HG02642 (cell line): ENCODE data around the gene DNLZ.
"Not testable (repeated sequence)": the region's sequence is repeated elsewhere in the genome, so short reads cannot be mapped to it uniquely, and the experiment has no call there.

ENCODE experiments used
- ATAC-seq: cut with Tn5 transposase; IDR thresholded peaks from one replicate; pipeline ENCODE4 v1.9.1; 2021; ENCODE audit warnings: mild to moderate bottlenecking; ENCODE audit not compliant: unreplicated experiment, poor library complexity

The DNLZ gene

DNA sequence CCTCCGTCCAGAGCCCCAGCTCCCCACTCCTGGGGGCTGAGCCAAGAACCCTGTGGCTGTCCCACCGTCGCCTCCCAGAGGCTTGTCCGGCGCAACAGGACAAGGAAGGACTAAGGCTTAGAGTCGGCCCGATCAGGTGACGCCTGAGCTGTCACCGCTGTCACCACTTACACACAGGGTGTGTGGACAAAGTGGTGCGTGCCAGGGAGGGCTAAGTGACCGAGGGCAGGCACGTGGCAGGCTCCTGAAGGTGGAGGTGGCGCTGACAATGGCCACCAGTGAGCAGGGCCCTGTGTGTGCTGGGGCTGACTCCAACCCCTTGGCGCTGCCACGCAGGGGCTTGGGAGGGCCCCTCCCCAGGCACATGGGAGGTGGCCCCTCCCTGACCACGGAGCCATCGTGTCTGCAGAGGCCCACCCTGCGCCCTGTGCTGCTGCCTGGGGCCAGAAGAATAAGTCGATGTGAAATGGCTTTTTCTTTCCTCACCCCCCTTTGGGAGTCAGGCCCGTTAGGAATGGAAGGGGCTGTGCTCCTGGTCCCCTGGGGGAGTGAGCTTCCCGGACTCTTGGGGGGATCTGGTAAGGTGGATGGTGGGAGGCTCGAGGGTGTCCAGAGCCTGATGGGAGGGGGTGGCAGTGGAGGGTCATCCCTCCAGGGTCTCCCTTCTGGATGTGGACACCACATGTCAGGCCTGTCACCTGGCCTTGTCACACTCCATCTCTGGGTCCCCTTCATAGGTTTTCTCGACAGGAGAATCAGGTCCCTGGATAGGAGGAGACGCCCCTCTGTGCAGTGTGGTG is 38.8 kb downstream of the DNLZ start:
- ATAC-seq: no peak

DNA sequence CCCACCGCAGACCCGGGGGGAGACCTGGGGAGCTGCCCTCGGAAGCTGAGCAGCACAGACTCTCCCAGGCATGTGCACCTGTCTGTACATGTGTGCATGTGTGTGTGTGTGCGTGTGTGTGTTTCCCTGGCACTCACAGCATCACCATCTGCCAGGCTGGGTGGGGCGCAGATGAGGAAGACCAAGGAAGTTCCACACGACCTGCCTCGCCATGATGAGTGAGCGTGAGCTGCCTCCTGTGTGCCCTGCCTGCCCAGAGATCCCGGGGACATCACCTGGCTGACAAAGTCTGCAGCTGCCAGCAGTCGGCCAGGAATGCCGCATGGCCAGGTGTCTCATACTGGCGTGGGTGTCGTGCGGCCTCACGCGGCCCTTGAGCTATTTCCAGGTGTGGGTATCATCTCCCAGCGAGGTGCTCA is 40.2 kb downstream of the DNLZ start:
- no peak for ATAC-seq

DNA sequence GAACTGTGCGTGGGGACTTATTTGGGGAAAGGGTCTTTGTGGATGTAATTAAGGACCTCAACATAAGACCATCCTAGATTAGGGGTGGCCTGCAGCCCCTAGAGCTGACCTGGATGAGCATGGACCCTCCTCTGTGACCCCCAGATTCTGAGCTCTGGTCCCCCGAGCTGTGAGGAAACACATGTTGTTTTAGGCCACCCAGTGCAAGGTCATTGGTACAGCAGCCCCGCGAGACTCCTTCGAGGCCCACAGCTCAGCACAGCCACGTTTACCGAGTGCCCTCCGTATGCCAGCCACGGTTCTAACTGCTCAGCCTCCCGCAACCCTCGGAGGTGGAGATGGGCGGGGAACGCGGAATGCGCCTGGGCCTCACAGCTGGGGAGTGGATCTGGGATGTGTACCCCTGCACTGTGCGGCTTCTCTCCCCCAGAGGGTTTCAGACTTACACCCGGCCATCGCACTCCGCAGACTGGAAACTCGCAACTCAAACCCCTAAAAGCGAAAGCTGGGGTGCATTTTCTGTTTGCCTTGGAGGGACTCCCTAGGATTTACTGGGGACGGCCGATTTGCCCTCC is 40.7 kb downstream of the DNLZ start:
- ATAC-seq: no peak

DNA sequence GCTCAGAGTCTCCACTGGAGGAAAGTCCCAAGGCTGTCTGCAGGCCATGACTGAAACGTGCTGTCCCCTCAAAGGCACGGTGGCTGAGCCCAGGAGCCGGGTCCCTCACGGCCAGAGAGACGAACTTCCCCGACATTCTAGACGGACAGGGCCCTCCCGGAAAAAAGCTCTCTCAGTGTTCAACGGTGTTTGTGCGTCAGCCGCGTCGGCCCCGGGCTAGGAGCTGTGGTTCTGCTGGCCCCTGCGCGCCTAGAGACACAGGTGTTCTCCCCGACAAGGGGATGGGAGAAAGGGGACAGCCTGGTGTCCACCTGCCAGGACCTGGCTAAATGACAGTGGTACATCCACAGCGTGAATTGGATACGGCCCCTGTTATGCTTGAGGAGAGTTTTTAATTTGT is 42.0 kb downstream of the DNLZ start:
- no peak for ATAC-seq

DNA sequence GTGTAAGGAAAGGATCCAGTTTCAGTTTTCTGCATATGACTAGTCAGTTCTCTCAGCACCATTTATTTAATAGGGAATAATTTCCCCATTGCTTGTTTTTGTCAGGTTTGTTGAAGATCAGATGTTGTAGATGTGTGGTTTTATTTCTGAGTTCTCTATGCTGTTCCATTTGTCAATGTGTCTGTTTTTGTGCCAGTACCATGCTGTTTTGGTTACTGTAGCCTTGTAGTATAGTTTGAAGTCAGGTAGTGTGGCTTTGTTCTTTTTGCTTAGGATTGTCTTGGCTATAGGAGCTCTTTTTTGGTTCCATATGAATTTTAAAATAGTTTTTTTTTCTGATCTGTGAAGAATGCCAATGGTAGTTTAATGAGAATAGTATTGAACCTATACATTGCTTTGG is 42.6 kb downstream of the DNLZ start:
- not testable (repeated sequence) for ATAC-seq

DNA sequence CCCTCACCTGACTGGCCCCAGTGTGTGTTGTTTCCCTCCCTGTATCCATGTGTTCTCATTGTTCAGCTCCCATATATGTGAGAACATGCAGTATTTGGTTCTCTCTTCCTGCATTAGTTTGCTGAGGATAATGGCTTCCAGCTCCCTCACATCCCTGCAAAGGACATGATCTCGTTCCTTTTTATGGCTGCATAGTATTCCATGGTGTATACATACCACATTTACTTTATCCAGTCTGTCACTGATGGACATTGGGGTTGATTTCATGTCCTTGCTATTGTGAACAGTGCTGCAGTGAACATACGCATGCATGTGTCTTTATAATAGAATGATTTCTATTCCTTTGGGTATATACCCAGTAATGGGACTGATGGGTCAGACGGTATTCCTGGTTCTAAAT is 43.6 kb downstream of the DNLZ start:
- ATAC-seq: not testable (repeated sequence)

DNA sequence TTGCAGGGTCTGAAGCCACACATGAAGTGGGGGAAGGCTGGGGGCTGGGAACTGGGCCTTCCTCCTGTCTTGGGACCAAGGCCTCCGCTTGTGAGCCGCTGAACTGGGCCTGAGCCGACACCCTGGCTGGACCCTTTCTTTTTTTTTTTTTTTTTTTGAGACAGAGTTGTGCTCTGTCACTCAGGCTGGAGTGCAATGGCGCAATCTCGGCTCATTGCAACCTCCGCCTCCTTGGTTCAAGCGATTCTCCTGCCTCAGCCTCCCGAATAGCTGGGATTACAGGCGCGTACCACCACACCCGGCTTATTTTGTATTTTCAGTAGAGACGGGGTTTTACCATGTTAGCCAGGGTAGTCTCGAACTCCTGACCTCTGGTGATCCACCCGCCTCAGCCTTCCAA is 44.3 kb downstream of the DNLZ start:
- not testable (repeated sequence) for ATAC-seq

DNA sequence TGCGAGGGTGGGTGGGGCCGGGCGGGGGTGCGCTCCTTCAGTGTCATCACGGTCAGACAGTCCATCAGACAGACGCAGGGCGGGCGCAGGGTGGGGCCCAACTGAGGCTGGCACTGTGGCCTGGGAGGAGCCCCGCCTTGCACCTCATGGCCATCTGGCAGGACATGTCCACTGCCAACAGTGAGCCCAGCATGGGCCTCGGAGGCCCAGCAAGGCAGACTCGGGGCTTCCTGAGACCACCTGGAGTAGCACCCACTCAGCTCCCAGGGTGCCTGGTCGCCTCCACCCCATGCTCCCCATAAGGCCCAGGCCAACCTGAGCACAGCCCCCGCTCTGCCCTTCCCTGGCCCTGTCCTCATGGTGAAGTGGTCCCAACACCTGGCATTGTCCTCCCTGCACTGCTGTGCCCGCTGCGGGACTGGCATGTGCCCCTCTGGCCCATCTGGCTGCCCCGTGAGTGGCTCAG is 44.7 kb downstream of the DNLZ start:
- ATAC-seq: no peak

DNA sequence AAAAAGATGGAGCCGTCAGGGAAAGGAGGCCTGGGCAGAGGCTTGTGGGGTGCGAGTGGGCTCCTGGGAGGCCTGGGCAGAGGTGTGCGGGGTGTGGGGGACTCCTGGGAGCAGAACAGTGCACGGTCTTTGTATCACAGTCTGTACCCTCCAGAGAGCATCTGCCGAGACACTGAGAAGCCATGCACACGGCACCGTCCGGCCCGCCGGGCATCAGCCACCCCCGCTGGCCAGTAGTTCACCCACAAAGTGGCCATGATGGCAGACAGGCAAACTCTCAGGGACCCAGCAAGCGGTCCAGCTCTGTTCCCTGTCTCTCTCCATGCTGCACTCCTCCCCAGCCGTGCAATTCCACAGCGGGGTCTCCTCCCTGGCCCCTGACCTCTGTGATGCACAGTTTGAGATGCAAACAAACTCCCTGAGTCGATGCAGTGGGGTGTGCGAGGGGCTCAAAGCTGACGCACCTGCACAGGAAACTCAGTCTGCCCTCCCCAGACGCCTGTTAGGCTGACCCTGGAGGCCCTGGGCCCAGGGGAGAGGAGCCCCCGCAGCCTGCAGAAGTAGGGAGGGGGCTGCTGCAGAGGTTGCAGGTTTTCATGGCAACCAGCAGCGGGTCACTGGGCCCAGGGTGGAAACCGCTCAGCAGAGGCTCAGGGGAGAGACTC is 45.3 kb downstream of the DNLZ start:
- no peak for ATAC-seq

DNA sequence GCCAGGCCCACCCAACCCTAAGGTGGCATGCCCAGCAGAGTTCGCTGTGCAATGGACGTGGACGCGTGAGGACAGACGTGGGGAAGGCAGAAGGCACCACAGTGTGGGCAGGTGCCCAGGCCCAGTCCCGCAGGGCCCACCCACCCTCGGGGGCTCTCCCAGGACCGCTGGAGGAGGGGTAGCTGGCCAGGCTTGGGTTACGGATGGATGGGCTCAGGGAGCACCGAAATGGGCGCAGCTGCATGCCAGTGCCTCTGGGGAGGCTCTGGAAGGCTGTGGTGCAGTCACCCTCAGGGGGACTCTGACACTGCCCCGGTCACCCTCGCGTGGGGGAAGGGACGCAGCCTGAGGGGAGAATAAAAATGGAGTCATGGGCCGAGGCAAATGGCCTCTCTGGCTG is 45.8 kb downstream of the DNLZ start:
- no peak for ATAC-seq

DNA sequence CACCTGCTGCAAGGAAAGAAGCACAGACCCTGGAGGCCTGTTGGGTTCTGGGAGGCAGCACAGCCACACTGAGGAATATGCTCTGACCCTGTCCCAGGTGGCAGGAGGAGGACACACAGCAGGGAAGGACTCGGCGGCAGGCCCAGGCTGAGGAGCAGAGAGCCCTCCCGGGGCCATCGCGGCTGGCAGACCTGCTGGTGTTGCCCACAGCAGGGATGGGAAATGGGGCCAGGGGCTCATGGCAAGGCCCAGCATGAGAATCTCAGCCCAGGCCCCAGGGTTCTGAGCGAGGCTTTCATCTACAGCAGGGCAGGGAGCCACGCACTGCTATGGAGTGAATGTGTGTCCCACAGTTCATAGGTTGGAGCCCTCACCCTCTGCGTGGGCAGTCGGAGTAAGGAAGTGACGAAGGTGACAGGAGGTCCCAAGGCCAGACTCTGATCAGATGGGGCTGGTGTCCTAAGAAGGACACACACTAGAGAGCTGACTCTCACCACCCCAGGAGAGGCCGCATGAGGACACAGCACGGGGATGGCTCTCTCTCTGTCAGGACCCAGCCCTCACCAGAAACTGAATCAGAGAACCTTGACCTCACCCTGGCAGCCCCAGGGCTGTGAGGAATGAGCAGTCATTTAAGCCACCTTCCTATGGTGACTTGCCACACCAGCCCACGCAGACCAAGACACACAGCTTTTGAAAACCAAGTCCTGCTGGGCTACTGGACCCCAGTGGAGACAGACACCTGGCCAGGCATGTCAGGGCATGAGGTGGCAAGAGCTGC is 46.5 kb downstream of the DNLZ start:
- no peak for ATAC-seq

DNA sequence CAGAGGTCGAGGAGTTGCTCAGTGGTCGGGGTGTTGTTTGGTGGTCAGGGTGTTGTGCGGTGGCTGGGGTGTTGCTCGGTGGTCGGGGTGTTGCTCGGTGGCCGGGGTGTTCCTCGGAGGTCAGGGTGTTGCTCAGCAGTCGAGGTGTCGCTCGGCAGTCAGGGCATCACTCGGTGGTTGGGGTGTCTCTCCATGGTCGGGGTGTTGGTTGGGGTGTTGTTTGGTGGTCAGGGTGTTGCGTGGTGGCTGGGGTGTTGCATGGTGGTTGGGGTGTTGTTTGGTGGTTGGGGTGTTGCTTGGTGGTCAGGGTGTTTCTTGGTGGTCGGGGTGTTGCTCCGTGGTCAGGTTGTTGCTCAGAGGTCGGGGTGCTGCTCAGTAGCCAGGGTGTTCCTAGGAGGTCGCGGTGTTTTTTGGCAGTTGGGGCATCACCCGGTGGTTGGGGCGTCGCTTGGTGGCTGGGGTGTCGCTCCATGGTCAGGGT is 47.2 kb downstream of the DNLZ start:
- no peak for ATAC-seq

DNA sequence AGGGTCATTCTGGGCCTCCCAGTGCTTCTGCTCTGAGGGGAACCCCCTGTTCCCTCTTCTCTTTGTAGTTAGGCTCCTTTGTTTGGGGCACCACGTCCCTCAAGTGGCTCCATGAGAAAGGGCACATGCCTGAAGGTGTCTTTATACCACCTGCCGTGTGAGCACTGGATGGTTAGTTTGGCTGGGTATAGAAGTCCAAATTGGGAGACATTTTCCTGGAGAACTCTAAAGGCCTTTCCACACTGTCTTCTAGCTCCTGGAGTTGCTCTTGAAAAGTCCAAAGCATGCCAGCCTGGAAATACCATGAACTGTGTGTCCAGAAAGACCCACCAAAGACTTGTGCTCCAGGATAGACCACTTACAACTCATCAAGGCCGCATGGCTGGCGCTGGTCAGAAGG is 48.6 kb downstream of the DNLZ start:
- ATAC-seq: no peak

DNA sequence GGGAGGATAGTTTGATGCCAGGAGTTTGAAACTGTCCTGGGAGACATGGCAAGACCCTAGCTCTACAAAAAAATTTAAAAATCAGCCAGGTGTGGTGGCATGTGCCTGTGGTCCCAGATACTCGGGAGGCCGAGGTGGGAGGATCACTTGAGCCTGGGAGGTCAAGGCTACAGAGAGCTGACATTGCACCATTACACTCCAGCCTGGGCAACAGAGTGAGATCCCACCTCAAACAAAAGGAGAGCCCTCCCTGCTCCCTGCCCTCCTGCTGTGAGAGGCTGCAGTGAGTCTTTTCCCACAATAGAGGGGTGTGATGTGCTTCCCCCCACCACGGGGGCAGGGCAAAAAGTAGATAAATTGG is 49.5 kb downstream of the DNLZ start:
- no peak for ATAC-seq

DNA sequence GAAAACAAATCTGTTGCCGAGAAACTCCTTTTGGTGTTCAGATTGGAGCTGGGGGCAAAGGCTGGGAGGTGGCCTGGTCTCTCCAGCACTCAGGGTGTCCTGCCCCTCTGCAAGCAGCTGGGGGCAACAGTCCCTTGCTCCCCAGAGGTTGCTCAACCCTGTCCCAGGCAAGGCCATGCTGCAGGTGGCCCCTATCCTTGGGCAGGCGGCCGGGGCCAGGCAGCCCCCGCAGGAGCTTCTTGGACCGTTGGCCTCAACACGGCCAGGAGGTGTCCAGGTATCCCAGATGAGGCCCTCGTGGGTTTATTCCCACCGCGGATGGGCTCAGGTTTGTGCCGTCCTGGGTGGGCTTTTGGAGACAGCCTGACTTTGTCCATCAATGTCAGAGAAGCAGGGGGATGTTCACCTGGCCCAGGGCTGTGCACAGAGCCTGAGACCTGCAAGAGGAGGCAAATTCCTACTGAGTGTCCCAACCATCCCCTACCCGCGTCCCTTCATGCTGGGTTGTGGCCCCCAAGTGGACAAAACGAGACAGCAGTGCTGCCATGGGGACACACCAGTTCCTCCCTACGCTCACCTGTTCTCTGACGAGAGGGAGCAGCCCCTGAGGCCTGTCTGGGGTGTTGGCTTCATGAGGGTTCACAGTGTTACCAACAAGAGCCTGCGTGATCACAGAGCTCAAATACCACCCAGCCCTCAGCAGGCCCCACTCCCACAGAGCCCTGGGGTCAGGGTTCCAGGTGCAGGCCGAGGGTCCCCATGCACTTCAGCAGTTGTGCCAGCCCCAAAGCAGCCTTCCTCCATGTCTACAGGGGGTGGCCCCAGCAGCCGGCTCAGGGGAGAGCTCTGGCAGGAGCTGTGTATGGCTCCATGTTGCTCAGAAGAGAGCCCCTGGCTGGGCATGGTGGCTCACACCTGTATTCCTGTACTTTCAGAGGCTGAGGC is 50.2 kb downstream of the DNLZ start:
- ATAC-seq: no peak

DNA sequence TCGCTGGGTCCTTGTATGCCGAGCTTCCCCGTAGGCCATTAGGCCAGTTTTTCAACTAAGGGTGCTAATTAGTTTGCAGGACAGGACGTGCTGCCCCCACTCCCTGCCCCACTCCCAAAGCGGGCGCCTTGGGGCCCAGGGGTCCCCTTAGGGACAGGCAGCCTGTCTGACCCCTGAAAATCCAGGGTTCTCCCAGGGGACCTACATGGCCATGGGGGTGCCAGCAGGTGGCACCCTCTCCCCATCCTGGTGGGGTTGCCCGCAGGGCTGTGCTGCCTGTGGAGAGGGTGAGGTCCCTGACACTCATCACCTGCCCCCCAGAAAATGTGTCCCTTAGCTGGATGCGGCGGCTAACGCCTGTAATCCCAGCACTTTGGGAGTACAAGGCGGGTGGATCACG is 51.1 kb downstream of the DNLZ start:
- ATAC-seq: no peak

DNA sequence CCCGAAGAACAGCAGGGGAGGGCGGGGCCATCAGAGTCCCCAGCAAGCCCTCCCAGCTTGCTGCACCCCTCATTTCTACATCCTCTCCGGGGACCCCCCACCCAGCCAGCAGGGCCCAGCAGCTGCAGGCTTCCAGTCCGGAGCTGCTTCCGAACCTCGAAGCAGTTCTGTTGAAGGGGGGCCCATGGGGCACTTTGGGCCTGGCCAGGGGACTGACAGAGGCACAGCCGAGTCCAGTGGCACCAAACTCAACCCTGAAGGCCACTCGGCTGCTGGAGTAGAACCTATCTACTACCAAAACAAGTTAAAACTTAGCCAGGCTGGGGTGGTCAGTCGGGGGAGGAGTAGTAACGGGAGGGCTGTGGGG is 51.6 kb downstream of the DNLZ start:
- ATAC-seq: no peak

DNA sequence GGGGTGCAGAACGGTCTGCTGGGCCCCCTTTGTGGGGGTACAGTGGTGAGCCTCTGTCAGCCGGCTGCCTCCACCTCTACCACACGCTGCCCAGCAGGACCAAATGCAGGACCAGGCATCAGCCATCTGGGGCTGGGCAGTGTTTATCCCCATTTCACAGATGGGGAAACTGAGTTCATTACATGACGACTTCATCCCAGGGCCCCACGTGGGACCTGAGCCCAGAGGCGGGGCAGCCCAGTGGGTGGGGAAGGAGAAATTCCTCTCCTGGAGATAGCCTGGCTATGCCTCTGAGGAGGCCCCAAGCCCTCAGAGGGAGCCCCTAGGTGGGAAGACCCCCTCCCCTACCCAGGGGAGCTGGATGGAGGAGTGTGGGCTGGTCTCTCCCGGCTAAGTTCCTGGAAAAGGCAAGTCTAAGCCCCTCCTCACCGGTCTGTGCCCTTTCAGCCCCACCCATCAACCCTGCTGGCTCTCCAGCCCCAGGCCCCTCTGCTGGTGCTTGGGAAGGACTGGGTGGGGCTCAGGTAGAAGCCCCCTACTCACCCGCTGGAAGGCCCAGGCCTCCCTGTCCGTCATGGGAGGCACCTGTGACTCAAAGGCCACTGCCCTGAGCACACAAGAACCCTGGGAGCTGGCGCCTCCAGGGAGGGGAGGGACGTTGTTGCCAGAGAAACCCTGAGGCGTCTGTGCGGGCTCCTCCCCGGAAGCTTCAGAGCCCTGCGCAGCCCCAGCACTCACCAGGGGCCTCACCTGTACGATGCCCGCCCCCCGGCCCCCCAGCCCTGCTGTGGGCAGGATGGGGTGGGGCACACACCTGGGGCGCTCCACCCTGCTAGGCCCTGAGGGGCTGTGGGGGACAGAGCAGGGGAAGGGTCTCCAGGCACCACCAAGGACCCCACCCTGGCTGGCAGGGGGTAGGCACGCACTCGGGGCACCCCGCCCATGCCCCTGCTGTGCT is 52.2 kb downstream of the DNLZ start:
- ATAC-seq: no peak
